GM12891 (cell line): ENCODE measurements around the gene PRMT3.

Source experiments
- POLR2A ChIP-seq: IDR thresholded peaks from 2 replicates; pipeline ENCODE4 v1.6.1; 2011; ENCODE audit warnings: low read depth, low read length, control low read depth
- POLR2AphosphoS5 ChIP-seq: IDR thresholded peaks from 2 replicates; pipeline ENCODE4 v1.6.1; 2011; ENCODE audit warnings: low read depth, low read length, control low read depth
- POU2F2 ChIP-seq: IDR thresholded peaks from 2 replicates; pipeline ENCODE4 v1.6.1; 2011; ENCODE audit warnings: low read depth, mild to moderate bottlenecking, control low read depth, low read length, moderate library complexity
- TAF1 ChIP-seq: IDR thresholded peaks from 2 replicates; pipeline ENCODE4 v1.6.1; 2011; ENCODE audit warnings: low read depth, low read length, control low read depth

DNA sequence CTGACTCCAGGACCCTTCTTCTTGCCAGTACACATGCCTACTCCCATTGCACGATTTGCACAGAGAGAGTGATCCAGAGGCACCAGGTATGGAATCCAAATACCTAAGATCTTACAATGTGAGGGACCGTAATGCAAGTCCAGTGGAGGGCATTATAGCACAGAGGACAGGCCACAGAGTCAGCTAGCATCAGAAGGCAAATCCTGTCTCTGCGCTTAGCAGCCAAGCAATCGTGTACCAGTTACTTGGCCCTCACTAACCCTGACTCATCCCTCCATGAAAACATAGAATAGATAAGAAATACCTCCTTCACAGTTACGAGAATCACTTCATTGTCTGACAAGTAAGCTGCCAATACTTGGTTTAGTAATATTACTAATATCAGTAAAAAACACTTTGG, 142.2 kb downstream of the PRMT3 start:
- TF ChIP-seq TAF1 (no peak), POLR2A (no peak), POLR2AphosphoS5 (no peak), POU2F2 (no peak)
